SK-N-SH (cell line): ENCODE results near the gene ODF2L.

Experiments used
- ELF1 ChIP-seq: IDR thresholded peaks from 2 replicates; pipeline ENCODE4 v1.4.0; 2012
- EP300 ChIP-seq, 2 experiments: IDR thresholded peaks; 2 replicates each; pipeline versions ENCODE4 v1.4.0 to v1.6.1; 2012; ENCODE audit warnings: borderline replicate concordance in 1 of 2, low read depth in 1 of 2, low read length in 1 of 2
- FOSL2 ChIP-seq: IDR thresholded peaks from 2 replicates; pipeline ENCODE4 v1.4.0; 2012; ENCODE audit warnings: low read depth, mild to moderate bottlenecking, moderate library complexity, borderline replicate concordance
- GATA2 ChIP-seq: sonication (generic); formaldehyde crosslinking; IDR thresholded peaks from 2 replicates; pipeline ENCODE4 v1.5.0; 2020; ENCODE audit warnings: mild to moderate bottlenecking, missing genetic modification reagents
- NRF1 ChIP-seq: IDR thresholded peaks from 2 replicates; pipeline ENCODE4 v1.6.1; 2012; ENCODE audit warnings: low read depth, mild to moderate bottlenecking, low read length
- POLR2AphosphoS5 ChIP-seq: IDR thresholded peaks from 2 replicates; pipeline ENCODE4 v1.6.1; 2012; ENCODE audit warnings: low read depth, low read length
- RAD21 ChIP-seq: IDR thresholded peaks from 2 replicates; pipeline ENCODE4 v1.6.1; 2012; ENCODE audit warnings: mild to moderate bottlenecking, low read length
- REST ChIP-seq: IDR thresholded peaks from 2 replicates; pipeline ENCODE4 v1.6.1; 2012; ENCODE audit warnings: mild to moderate bottlenecking, low read depth, low read length, moderate library complexity
- TAF1 ChIP-seq: IDR thresholded peaks from 2 replicates; pipeline ENCODE4 v1.6.1; 2012; ENCODE audit warnings: low read depth, mild to moderate bottlenecking, low read length, moderate library complexity, borderline replicate concordance
- TCF12 ChIP-seq: IDR thresholded peaks from 2 replicates; pipeline ENCODE4 v1.4.0; 2012
- TEAD4 ChIP-seq: IDR thresholded peaks from 2 replicates; pipeline ENCODE4 v1.4.0; 2012; ENCODE audit warnings: mild to moderate bottlenecking, borderline replicate concordance; ENCODE audit not compliant: insufficient read depth
- YY1 ChIP-seq: IDR thresholded peaks from 2 replicates; pipeline ENCODE4 v1.4.0; 2012; ENCODE audit warnings: low read depth, mild to moderate bottlenecking
- TF ChIP-seq, protein P1 (sequence below): fragments of 200-600 bp; sonication (generic); IDR thresholded peaks from 2 replicates; pipeline ENCODE4 v1.6.1; 2017; ENCODE audit warnings: antibody characterized with exemption, mild to moderate bottlenecking, moderate library complexity

DNA sequence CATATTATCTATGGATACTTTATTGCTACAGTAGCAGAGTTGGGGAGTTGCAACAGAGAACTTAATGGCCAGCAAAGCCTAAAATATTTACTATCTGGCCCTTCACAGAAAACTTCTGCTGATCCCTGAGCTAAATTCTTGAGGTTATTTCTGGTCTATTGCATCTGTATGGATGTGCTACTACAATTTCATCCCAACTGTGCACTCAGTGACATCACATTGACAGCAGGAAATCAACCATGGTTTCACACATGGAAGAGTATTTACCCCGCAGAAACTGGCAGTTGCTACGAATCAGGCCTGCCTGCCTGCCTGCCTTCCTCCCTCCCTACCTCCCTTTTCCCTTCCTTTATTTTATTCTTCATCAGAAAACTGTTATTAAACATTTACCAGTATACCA is 39.9 kb upstream of the ODF2L start:
- no peak for TF ChIP-seq TCF12
- TF ChIP-seq NRF1, result no peak
- TF ChIP-seq, protein P1, sequence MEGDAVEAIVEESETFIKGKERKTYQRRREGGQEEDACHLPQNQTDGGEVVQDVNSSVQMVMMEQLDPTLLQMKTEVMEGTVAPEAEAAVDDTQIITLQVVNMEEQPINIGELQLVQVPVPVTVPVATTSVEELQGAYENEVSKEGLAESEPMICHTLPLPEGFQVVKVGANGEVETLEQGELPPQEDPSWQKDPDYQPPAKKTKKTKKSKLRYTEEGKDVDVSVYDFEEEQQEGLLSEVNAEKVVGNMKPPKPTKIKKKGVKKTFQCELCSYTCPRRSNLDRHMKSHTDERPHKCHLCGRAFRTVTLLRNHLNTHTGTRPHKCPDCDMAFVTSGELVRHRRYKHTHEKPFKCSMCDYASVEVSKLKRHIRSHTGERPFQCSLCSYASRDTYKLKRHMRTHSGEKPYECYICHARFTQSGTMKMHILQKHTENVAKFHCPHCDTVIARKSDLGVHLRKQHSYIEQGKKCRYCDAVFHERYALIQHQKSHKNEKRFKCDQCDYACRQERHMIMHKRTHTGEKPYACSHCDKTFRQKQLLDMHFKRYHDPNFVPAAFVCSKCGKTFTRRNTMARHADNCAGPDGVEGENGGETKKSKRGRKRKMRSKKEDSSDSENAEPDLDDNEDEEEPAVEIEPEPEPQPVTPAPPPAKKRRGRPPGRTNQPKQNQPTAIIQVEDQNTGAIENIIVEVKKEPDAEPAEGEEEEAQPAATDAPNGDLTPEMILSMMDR, result no peak
- no peak for TF ChIP-seq TAF1
- TF ChIP-seq POLR2AphosphoS5, result no peak
- no peak for TF ChIP-seq FOSL2
- no peak for TF ChIP-seq ELF1
- TF ChIP-seq GATA2, result no peak
- no peak for TF ChIP-seq RAD21
- TF ChIP-seq YY1, result no peak
- no peak for TF ChIP-seq TEAD4
- TF ChIP-seq EP300 (IDR thresholded peaks at IDR 0.05; ENCODE audit: borderline replicate concordance in 1 of 2, low read depth in 1 of 2, low read length in 1 of 2), result no peak
- TF ChIP-seq REST, result no peak
